ENCODE data around the gene NUDT3. TPM values are rescaled to one million over a fixed set of nuclear protein-coding genes. Genes with fewer than 3 reads are reported as not detected.
"Not testable (repeated sequence)": the region's sequence is repeated elsewhere in the genome, so short reads cannot be mapped to it uniquely, and the experiment has no call there.

Gene NUDT3
- total and polyA plus RNA-seq, 3 experiments from 2014 or later, result 9.7 to 16.8 (median 16.6) TPM

GRCh38 chr6:34274129-34274528, 118.3 kb downstream of the NUDT3 start:
- H3K36me3 Mint-ChIP-seq, result no peaks in the 10 kb centered on the region
- H3K36me3 ChIP-seq (ENCODE audit: insufficient read depth, low read length), result no peaks in the 10 kb centered on the region
- H3K9me3 Mint-ChIP-seq, result no peaks in the 10 kb centered on the region
- H3K4me3 Mint-ChIP-seq, result no peak overlapping the region
- peaks cover 12 to 15% (median 13%) of the 10 kb centered on the region in 3 donors for H3K4me1 Mint-ChIP-seq
- DNase-seq, result no peak
- H3K9me3 ChIP-seq (ENCODE audit: low read length), result no peaks in the 10 kb centered on the region
- ChIA-PET CTCF (no interaction called here), POLR2A (no interaction called here)
- no peaks in the 10 kb centered on the region for H3K27me3 ChIP-seq (ENCODE audit: insufficient read depth, low read length, poor library complexity, severe bottlenecking)
- H3K27ac ChIP-seq (ENCODE audit: low read depth, low read length), result no peak overlapping the region
- no peaks in the 10 kb centered on the region for H3K27me3 Mint-ChIP-seq
- no peak overlapping the region for H3K4me3 ChIP-seq (ENCODE audit: low read length)
- H3K27ac Mint-ChIP-seq, result peak overlapping the region in 1 of 8 donors; percentile 7
- H3K4me1 ChIP-seq (ENCODE audit: insufficient read depth, low read length), result no peaks in the 10 kb centered on the region

DNA sequence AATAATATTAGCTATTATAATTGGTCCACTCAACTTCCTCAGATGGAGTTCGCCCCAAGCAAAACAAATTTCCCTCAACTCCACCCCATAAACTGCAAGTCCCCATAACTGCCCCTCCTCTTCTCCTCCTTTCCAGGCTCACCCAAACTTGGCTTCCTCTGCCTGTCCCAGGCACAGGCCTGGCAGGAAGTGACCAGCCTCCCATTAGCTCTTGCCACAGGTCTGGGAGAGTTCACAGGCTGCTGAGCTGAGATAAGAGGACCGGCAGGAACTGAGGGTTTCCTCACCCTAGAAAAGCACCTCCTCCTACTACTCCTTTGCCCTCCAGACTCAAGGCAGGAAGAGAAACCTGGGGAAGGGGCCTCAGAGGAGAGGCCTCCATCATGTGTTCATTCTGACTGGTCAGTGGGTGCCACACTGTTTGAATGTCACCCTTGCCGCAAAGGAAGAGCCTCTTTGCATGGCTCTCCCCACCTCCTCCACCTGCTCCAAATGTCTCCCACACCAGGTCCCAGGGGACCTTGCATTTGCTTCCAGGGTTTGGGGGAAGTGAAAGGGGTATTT, 119.1 kb downstream of the NUDT3 start:
- Histone ChIP-seq H3K9me3 (ENCODE audit: low read length) (no peaks in the 10 kb centered on the region), H3K27me3 (ENCODE audit: insufficient read depth, low read length, poor library complexity, severe bottlenecking) (no peaks in the 10 kb centered on the region), H3K27ac (ENCODE audit: low read depth, low read length) (peak overlapping the region; percentile 55), H3K4me3 (ENCODE audit: low read length) (no peak overlapping the region), H3K4me1 (ENCODE audit: insufficient read depth, low read length) (no peaks in the 10 kb centered on the region), H3K36me3 (ENCODE audit: insufficient read depth, low read length) (no peaks in the 10 kb centered on the region)
- H3K27me3 Mint-ChIP-seq, result no peaks in the 10 kb centered on the region
- DNase-seq, result no peak
- H3K4me3 Mint-ChIP-seq, result no peak overlapping the region
- H3K36me3 Mint-ChIP-seq, result no peaks in the 10 kb centered on the region
- H3K4me1 Mint-ChIP-seq, result peaks cover 12 to 15% (median 13%) of the 10 kb centered on the region in 3 donors
- POLR2A ChIA-PET, result no interaction called here
- no peaks in the 10 kb centered on the region for H3K9me3 Mint-ChIP-seq
- peak overlapping the region in 1 of 8 donors; percentile 63 for H3K27ac Mint-ChIP-seq
- CTCF ChIA-PET, result no interaction called here

DNA sequence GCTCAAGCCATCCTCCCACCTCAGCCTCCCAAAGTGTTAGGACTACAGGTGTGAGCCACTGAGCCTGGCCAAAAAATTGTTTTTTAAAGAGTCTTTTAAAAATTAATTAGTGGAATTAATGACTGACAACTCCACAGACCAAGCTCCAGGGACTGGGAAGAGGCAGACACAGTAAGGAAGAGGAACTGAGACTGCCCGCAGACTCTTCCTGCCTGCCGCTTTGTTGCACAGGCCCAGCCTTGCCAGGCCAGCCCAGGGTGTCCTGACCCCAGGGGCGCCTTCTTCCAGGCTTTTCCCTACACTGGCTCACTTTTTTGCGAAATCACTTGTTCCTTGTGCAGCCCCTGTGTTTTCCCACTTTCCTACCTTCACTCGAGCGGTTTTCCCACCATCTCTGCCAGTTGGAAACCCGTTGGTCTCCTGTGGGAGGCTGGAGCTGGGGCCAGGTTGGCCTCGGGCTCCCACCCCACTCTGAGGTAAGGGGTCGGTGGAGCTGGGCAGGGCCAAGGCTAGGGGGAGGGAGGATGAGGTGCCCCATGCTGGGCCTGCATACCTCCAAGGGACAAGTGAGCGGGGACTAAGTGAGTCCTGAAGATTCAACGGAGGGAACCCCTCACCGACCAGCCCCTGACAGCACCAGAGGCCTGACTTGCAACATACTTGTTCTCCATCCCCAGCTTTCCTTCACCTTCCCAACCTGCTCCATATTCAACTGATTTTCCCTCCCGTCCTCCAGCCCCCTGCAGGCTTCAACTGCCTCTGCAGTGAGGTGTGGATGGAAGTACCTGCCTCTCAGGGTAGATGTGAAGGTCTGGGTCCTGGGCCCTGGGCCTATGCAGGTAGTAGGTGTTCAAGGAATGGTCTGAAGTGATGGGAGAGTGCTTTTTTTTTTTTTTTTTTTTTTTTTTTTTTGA, 120.2 kb downstream of the NUDT3 start:
- no peak for DNase-seq
- no peak overlapping the region for H3K27ac ChIP-seq (ENCODE audit: low read depth, low read length)
- H3K9me3 Mint-ChIP-seq, result no peaks in the 10 kb centered on the region
- CTCF ChIA-PET, result interaction anchor here (1.5 kb wide), 1 partner anchor 109 kb away, joined by 3 read pairs; no protein-coding TSS in a partner anchor
- H3K4me1 ChIP-seq (ENCODE audit: insufficient read depth, low read length), result no peaks in the 10 kb centered on the region
- H3K4me3 Mint-ChIP-seq, result no peak overlapping the region
- no peaks in the 10 kb centered on the region for H3K27me3 ChIP-seq (ENCODE audit: insufficient read depth, low read length, poor library complexity, severe bottlenecking)
- H3K4me1 Mint-ChIP-seq, result peaks cover 10 to 15% (median 13%) of the 10 kb centered on the region in 3 donors
- no peak overlapping the region for H3K4me3 ChIP-seq (ENCODE audit: low read length)
- no peaks in the 10 kb centered on the region for H3K27me3 Mint-ChIP-seq
- H3K36me3 ChIP-seq (ENCODE audit: insufficient read depth, low read length), result no peaks in the 10 kb centered on the region
- H3K9me3 ChIP-seq (ENCODE audit: low read length), result no peaks in the 10 kb centered on the region
- POLR2A ChIA-PET, result interaction anchor here (0.5 kb wide), 1 partner anchor 105 kb away, joined by 3 read pairs; no protein-coding TSS in a partner anchor
- H3K36me3 Mint-ChIP-seq, result no peaks in the 10 kb centered on the region
- H3K27ac Mint-ChIP-seq, result peak overlapping the region in 1 of 8 donors; percentile 73

- Mint-ChIP-seq H3K4me1 (peaks cover 8 to 13% (median 11%) of the 10 kb centered on the region in 3 donors), H3K27ac (peak overlapping the region in 6 of 8 donors; percentile 17 to 86 (median 76)), H3K4me3 (peak overlapping the region; percentile 10 to 79 (median 51))
- H3K27me3 ChIP-seq (ENCODE audit: insufficient read depth, low read length, poor library complexity, severe bottlenecking); H3K27me3 Mint-ChIP-seq; H3K9me3 Mint-ChIP-seq; H3K4me1 ChIP-seq (ENCODE audit: insufficient read depth, low read length); H3K4me3 ChIP-seq (ENCODE audit: low read length); H3K9me3 ChIP-seq (ENCODE audit: low read length); H3K27ac ChIP-seq (ENCODE audit: low read depth, low read length); H3K36me3 ChIP-seq (ENCODE audit: insufficient read depth, low read length); H3K36me3 Mint-ChIP-seq; POLR2A ChIA-PET: not testable (repeated sequence)
- peak in 1 of 5 donors; percentile 16 for DNase-seq
- CTCF ChIA-PET, result interaction anchor here (1.2 kb wide), 1 partner anchor 9 kb away, joined by 3 read pairs; no protein-coding TSS in a partner anchor
Measured at GRCh38 chr6:34269658-34270341, 122.7 kb downstream of the NUDT3 start.

- H3K4me1 ChIP-seq (ENCODE audit: insufficient read depth, low read length); H3K27me3 ChIP-seq (ENCODE audit: insufficient read depth, low read length, poor library complexity, severe bottlenecking); H3K27ac Mint-ChIP-seq; H3K9me3 Mint-ChIP-seq; DNase-seq; H3K4me3 ChIP-seq (ENCODE audit: low read length); H3K9me3 ChIP-seq (ENCODE audit: low read length); H3K27me3 Mint-ChIP-seq; H3K36me3 Mint-ChIP-seq; H3K36me3 ChIP-seq (ENCODE audit: insufficient read depth, low read length); H3K27ac ChIP-seq (ENCODE audit: low read depth, low read length); POLR2A ChIA-PET: not testable (repeated sequence)
- H3K4me1 Mint-ChIP-seq, result peaks cover 8 to 13% (median 11%) of the 10 kb centered on the region in 3 donors
- H3K4me3 Mint-ChIP-seq, result peak overlapping the region in 1 of 7 donors; percentile 22
- CTCF ChIA-PET, result interaction anchor here (1.2 kb wide), 1 partner anchor 10 kb away, joined by 3 read pairs; no protein-coding TSS in a partner anchor
Measured at GRCh38 chr6:34269132-34269531, 123.3 kb downstream of the NUDT3 start.

- Histone ChIP-seq H3K4me3 (ENCODE audit: low read length) (no peak overlapping the region), H3K4me1 (ENCODE audit: insufficient read depth, low read length) (no peaks in the 10 kb centered on the region), H3K9me3 (ENCODE audit: low read length) (no peaks in the 10 kb centered on the region), H3K27me3 (ENCODE audit: insufficient read depth, low read length, poor library complexity, severe bottlenecking) (no peaks in the 10 kb centered on the region), H3K27ac (ENCODE audit: low read depth, low read length) (no peak overlapping the region), H3K36me3 (ENCODE audit: insufficient read depth, low read length) (no peaks in the 10 kb centered on the region)
- Mint-ChIP-seq H3K9me3 (peaks cover 0 to 1% (median 0%) of the 10 kb centered on the region in 5 donors), H3K4me3 (no peak overlapping the region), H3K4me1 (peaks cover 8 to 13% (median 11%) of the 10 kb centered on the region in 3 donors), H3K36me3 (peaks cover 0 to 7% (median 0%) of the 10 kb centered on the region in 3 donors), H3K27me3 (no peaks in the 10 kb centered on the region), H3K27ac (no peak overlapping the region)
- DNase-seq, result no peak
- CTCF ChIA-PET, result no interaction called here
- POLR2A ChIA-PET, result no interaction called here
Measured at GRCh38 chr6:34267746-34268145, 124.7 kb downstream of the NUDT3 start.

DNA sequence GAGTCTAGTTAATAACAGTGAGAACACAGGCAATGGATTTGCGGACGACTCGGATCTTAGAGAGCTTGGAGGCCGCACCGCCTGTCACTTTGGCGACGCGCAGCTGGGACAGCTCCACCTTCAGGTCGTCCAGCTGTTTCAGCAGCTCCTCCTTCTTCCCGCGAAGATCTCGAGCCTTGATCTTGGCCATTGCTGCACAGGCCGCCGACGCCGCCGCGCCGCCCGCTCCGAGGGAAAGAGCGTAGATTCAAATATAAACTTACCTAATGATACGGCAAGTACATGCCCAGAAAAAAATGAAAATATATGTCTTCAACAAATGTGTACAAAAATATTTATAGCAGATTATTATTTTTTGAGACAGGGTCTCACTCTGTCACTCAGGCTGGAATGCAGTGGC, 129.0 kb downstream of the NUDT3 start:
- H3K36me3 ChIP-seq (ENCODE audit: insufficient read depth, low read length); H3K27me3 Mint-ChIP-seq; H3K4me3 ChIP-seq (ENCODE audit: low read length); H3K4me3 Mint-ChIP-seq; H3K27me3 ChIP-seq (ENCODE audit: insufficient read depth, low read length, poor library complexity, severe bottlenecking); H3K27ac Mint-ChIP-seq; H3K27ac ChIP-seq (ENCODE audit: low read depth, low read length); H3K9me3 ChIP-seq (ENCODE audit: low read length); H3K36me3 Mint-ChIP-seq; CTCF ChIA-PET; H3K4me1 Mint-ChIP-seq; DNase-seq; H3K9me3 Mint-ChIP-seq; POLR2A ChIA-PET; H3K4me1 ChIP-seq (ENCODE audit: insufficient read depth, low read length): not testable (repeated sequence)
